GM15510 (cell line): ENCODE measurements around the gene RAD23B.

Experiments
- POLR2A ChIP-seq: IDR thresholded peaks from 3 replicates; pipeline ENCODE4 v1.6.1; 2011; ENCODE audit warnings: borderline replicate concordance; ENCODE audit not compliant: insufficient read length; ENCODE audit errors: extremely low read depth

RAD23B gene

DNA sequence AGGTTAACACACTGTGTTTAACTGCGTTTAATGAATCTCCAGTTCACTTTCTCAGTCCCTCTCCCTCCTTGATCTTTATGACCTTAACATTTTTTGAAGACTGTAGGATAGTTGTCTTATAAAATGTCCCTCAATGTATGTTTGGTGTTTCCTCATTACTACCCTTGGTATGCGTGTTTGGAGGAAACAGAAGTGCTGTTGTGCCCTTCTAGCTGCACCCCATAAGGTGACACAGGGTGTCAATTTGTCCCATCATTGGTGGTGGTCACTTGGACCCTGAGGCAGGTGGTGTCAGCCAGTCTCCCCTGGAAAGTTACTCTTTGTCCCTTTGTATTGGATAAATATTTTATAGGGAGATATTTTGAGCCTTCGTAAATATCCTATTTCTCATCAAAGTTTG lies 52.3 kb downstream of the RAD23B start:
- no peak for TF ChIP-seq POLR2A

DNA sequence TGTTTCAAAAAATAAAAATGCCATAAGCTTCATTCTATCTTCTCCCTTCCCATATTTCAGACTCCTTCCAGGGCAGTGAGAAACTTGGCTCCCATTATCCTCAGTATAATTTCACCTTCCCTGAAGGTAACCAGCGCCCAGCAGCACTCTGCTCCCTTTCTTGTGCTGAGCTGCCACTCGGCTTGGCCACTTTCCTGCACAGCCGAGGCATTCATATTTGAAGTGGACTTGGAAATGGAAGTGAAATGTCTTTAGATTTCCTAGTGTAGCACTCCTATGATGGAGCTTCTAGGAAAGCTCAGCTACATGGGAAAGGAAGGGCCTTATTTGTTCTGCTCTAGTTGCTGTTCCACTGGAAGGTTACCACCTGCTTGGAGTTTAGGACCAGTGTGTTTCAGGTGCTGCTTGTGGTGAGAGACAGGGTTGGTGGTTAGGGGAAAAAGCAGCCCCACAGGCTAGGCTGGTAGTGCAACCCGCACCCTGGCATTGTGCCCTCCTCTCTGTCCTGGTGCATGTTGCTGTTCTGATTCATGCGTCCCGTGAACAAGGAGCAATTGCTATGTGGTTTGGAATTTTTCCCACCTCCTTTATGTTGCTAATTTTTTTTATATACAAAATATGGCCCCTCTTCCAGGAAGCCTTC lies 53.8 kb downstream of the RAD23B start:
- no peak for TF ChIP-seq POLR2A

DNA sequence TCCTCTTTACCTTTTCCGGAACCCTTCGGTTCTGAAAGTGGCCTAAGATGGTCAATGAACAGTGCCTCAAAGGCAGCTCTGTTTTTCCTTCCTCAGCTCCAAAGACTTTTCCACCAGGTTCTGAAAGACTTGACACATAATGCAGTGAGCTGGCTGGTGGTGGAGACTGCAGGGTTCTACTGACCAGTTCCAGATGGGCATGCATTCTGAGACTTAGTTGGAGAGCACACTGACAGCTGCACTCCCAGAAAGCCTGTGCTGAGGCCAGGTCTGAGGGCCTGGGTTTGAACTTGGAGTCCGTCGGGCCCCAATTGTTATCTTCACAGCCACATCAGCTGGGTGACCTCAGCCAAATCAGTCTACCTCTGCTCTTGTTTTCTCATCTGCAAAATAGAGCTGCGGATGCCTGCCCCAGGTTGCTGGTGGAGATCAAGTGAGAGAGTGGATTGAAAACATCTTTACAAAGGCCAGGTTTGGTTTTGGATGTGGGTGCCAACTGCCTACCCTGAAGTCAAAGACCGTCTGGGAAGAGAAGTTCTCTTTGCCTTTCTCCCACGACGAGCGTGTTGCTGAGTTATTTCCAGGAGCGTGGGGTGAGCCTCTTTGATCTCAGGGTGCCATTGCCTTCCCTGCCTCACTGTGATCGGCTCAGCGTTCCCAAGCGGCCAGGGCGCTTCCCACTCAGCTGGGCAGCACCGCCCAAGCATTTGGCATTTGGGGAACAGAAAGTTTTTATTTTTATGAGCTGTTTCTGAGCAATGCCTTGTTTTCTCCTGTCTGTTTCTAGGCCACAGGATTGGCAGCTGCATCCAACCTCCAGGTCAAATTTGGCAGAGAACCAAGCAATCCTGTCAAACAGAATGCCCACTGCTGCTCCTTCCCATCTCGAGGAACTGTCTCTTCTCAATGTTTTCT lies 54.9 kb downstream of the RAD23B start:
- TF ChIP-seq POLR2A = no peak

DNA sequence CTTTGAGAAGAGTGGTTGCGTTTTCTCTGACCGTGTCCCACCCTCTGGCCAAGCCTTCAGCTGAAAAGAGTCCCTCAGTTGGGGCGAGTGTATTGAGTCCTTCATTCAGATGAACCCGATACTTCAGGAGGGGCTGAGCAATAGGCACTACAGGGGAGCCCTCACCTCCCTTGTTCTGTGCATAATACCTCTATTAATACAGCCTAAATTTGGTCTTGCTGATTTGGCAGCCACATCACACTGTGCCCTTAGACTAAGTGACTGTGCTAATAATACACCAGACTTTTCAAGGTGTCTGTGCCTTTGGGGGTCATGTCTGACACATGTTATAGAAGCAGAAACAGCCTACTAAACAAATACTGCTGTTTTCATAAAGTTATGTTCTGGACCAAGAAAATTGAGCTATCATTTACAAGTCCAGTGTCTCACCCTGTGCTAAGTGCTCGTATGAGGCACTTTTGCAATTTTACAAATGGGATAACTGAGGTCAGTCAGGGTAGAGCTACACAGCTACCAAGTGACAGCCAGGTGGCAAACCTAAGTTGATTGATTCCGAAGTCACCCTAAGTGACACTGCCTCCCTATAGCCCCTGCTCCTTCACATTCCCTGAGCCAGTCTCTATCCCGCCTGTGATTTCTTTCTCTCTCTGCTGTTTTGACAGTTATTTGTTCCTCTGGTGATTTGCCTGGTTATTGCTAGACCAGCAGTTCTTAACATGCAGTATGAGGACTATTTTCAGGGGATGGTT lies 56.0 kb downstream of the RAD23B start:
- TF ChIP-seq POLR2A = no peak

DNA sequence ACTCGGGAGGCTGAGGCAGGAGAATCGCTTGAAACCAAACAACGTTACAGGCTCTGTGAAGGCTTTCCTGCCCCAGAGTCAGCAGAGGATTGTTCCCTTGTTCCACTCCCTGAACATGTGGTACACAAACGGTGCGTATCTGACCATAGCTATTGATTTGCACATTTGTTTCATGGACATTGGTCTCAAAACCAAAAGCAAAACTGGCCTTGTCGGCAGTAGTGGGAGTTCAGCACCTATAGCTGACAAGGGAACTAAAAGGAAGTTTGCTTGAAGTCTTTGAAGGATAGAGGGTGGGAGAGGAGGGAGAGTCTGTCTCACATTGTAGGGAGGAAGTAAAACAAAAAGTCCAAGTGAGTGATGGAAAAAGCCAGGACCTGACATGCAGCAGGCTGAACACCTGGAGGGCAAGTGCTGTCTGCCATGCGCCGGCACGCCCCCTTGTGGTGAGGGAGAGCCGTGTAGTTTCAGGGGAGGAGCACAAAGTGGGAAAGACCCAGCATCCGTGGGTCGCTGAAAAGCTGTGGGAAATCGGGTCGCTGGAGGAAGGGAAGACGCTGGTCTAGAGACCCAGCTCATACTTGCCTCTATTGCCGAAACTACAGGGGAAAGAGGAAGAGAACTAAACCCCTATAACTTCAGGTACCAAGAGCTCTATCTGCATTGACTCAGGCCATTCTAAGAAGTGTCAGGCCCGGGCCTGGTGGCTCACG lies 58.0 kb downstream of the RAD23B start:
- TF ChIP-seq POLR2A = no peak

DNA sequence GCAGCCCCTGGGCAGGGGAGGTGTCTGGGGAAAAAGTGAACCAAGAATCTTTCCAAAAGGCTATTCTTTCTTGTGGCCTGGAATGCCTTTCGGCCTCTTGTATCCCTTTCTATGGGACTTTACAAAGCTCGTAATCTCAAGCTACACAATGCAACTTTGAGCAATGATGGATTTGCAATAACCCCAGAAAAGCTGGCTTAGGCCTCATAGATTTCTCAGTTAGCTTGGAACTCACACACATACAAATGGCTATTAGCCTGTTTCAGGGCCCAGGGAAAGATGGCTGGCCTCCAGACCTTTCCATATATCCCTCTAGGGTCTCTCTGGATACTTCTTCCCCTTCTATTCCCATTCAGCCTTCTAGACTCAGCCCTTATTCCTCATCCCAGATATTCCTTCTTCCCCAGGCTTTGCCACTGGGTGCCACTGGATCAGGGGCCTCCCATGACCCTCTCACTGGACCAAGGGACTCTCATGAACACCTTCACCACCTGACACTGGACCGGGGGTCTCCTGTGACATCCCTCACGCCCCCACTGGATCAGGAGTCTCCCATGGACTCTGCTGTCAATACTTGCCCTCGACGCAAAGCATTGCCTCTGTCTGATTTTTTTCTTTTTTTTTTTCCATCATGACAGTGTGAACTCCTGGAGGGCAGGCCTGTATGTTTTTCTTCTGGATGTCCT lies 59.5 kb downstream of the RAD23B start:
- TF ChIP-seq POLR2A = no peak

DNA sequence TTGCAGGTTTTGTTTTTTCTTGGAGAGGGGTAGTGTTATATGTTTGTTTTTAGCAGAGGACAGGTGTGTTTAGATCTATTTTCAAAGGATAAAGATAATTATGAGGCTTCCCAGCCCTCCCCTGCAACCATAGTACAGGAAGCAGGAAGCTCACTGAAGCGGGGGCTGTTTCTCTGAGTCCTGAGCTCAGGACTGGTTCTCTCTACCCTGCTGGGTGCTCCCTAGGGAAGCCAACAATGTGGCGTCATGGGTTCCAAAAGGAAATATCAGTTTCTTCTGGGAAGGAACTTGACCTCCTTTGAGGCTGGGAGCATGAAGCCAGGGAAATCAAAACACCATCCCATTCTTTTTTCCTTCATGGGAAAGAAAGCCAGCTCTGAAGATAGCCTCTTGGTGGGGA lies 62.2 kb downstream of the RAD23B start:
- no peak for TF ChIP-seq POLR2A

DNA sequence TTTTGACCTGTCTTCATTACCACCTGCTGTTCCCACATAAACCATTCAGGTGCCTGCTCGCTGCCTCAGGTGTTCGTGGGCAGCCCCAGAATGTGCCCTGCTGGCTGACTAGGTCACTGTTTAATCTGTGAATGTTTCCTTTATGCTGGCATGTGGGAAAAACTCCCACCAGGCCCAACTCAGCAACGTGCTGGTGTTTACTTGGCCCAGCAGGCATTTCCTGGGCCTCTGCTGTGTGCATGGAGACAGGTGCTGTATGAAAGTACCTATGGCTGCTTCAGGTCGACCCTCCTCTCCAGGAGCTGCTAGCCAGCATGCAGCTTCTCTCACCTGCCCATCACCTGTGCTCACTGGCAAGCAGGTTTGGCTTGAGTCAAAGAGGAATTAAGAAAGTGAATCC lies 65.8 kb downstream of the RAD23B start:
- no peak for TF ChIP-seq POLR2A

DNA sequence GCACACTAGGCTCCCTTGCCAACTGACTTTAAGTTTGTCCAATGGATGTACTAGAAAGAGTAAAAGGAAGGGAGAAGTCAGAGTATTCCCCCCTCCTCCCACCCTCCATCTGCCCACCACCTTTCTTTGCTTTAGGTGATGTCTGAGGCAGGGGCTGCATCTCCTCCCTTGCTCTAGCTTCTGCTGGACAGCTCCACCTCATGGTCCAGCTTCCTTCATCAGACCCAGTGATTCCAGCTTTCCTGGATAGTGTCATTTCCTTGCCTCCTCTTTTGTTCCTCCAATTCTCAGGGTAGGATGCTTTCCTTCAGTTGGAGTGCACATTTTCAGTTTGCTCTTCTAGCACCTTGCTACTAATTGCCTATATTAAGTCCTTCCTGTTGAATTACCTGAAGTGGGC lies 67.4 kb downstream of the RAD23B start:
- no peak for TF ChIP-seq POLR2A

DNA sequence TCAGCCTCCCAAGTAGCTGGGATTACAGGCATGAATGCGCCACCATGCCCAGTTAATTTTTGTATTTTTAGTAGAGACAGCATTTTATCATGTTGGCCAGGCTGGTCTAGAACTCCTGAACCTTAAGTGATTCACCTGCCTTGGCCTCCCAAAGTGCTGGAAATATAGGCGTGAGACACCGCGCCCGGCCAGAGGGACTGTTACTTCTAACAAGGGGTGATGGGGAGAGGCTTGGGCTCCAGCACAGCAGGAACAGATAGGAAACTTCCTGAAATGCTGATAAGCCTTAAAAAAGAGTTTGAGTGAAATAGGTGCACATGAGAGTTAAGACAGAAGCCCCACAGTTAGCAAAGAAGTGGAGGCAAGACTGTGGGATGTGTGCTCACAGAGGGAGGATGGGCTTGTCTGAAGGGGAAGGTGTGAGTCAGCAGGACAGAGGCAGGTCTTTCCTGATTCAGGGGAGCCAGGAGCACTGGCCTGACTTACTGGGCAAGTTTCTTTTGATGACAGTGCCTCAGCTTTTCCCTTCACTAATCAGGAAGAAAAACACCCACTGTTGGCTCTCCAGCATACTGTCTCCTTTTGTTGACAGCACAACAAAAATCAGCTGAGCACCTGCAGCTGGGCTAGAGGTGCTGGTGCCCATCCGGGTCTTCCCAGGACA lies 68.4 kb downstream of the RAD23B start:
- TF ChIP-seq POLR2A = no peak

DNA sequence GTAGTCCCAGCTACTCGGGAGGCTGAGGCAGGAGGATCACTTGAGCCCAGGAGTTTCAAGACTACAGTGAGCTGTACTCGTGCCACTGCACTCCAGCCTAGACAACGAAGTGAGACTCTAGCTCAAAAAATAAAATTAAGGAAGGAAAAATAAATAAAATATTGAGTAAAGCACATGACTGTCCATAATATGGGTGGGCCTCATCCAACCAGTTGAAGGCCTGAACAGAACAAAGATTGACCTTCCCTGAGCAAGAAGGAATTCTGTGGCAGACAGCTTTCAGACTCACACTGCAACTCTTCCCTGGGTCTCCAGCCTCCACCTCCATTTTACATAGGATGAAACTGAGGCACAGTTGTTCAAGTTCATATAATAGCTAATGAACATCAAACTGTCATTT lies 72.3 kb downstream of the RAD23B start:
- TF ChIP-seq POLR2A = no peak

DNA sequence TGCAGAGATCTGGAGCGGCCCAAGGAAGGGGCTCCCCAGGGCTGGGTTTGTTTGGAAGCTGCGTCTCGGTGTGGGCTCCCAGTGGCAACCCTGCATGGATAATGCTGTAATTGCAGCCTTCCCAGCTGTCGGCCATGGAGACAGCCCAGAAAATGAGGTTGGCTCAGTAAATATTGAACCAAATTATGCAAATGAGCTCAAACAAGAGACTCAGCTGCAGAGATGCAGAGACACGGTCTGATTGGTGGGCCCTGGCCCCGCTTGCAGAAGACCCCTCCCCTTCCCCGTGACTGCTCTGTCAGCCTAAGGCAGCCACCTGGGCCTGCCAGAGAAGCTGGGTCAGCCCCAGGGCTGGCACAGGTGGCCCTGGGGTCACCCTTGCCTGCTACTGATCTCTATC lies 75.9 kb downstream of the RAD23B start:
- TF ChIP-seq POLR2A = no peak

DNA sequence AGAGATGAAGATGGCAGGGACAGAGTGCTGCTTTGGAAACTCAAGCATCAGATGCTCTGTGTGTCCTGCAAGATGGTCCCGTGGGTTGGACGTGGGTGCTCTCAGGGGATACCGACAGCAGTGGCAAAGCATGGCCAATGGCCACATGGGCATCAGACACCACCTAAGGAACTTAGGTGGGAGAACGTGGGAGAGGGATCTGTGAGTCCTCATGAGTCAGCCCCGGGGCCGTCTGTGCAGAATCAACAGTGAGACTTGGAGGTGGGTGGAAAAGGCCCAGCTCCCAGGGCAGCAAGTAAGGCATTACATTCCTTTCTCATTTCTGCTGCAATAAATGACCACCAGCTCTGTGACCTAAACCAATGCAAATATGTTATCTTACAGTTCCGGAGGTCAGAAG lies 77.0 kb downstream of the RAD23B start:
- no peak for TF ChIP-seq POLR2A

DNA sequence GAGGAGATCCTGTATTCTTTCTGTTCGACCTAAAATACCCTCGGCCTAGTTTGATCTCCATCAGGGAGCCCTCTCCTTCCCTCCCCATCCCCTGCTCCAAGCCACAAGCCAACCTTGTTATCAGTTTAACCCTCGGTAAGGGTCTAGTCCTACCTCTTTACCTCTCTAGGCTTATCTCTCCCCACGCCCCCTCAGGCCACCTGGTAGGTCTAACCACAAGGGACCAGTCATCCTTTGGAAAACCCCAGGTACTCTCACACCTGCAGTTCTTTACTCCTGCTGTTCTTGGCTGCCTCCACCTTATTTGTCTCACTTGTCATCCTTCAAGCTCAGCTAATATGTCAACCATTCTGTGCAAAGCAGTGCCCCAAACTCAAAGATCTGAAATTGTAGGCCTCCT lies 78.7 kb downstream of the RAD23B start:
- no peak for TF ChIP-seq POLR2A
